ENCODE data around the gene KCTD3. TPM values are rescaled to one million over a fixed set of nuclear protein-coding genes. Genes with fewer than 3 reads are reported as not detected.

Gene KCTD3

GRCh38 chr1:215669806-215670491 is 102.8 kb downstream of the KCTD3 start:
- Histone ChIP-seq H3K79me2 (ENCODE audit: control insufficient read depth, insufficient read depth, low read length) (no peaks in the 10 kb centered on the region), H2BK5ac (ENCODE audit: low read length) (no peak overlapping the region)
- WGBS (ENCODE audit: extremely low coverage, insufficient coverage, low lambda C conversion rate) = no CpG with 5 or more reads among the region's 4 CpGs

More at GRCh38 chr1:215669806-215670491, 102.8 kb downstream of the KCTD3 start:
- H3K4me3 ChIP-seq (ENCODE audit: low read length) = no peak overlapping the region
- peak; percentile 77 for DNase-seq
- no peak overlapping the region for H3K56ac ChIP-seq (ENCODE audit: low read length)
- H2AK5ac ChIP-seq (ENCODE audit: low read length) = no peak overlapping the region
- no peak overlapping the region for H4K8ac ChIP-seq (ENCODE audit: low read depth, low read length)
- H3K4me2 ChIP-seq (ENCODE audit: low read length) = no peak overlapping the region
- no peak overlapping the region for H2BK15ac ChIP-seq (replicated peaks; ENCODE audit: low read depth)
- H3K18ac ChIP-seq (ENCODE audit: low read length) = no peak overlapping the region
- no peaks in the 10 kb centered on the region for H3K36me3 ChIP-seq (ENCODE audit: control insufficient read depth, insufficient read depth, low read length)
- no peaks in the 10 kb centered on the region for H3K27me3 ChIP-seq (ENCODE audit: insufficient read depth, low read length, poor library complexity)
- H3K4me1 ChIP-seq (ENCODE audit: control insufficient read depth, low read depth, low read length) = no peaks in the 10 kb centered on the region
- H3K23ac ChIP-seq (ENCODE audit: low read length) = no peak overlapping the region
- H4K5ac ChIP-seq (ENCODE audit: low read length) = no peak overlapping the region
- no peak overlapping the region for H3K9ac ChIP-seq (ENCODE audit: low read length)
- no peak overlapping the region for H3K4ac ChIP-seq (ENCODE audit: low read depth, low read length)
- H3K27ac ChIP-seq (ENCODE audit: low read depth, low read length) = no peak overlapping the region
- H2BK120ac ChIP-seq (ENCODE audit: low read depth, low read length) = no peak overlapping the region
- no peaks in the 10 kb centered on the region for H3K79me1 ChIP-seq (ENCODE audit: low read length)

Small RNA genes lying within 50 kb of the gene (small RNA-seq; reads per million reads assigned to genes)
- gene RF00108 (ENCODE audit: insufficient read depth) = not detected

All from mesendoderm (in vitro differentiated cells).